ENCODE results near the gene AKR1B15. TPM values are rescaled to one million over a fixed set of nuclear protein-coding genes. Genes with fewer than 3 reads are reported as not detected.

AKR1B15 gene
- total and polyA plus RNA-seq, 2 of the 4 experiments (the other 2 are of a cell fraction): not detected

DNA sequence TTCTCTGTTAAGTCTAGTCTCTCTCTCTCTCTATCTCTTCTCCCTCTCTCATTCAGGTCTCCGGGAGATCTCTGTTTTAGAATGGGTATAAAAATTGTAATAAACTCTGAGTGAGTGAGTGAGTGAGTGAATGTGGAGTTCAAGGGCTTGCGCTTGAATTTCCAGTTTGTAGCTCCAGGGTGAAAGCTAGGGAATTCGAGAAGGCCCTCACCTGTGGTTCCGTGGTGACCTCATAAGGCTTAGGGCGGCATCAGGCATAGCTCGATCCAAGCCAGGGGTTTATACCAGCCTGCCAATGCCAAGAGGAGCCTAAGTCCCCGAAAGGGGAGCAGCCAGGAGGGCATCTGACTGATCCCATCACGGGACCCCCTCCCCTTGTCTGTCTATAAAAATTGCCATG is 456 bp downstream of the AKR1B15 start:
- Histone ChIP-seq H3K4me3 (ENCODE audit: insufficient read depth, low read depth, low read length) (no peak overlapping the region), H2BK120ac (ENCODE audit: low read depth, low read length) (no peak overlapping the region), H3K9me3 (ENCODE audit: control insufficient read depth, insufficient read depth, low read length) (no peaks in the 10 kb centered on the region), H3K56ac (ENCODE audit: extremely low read depth, insufficient read depth, low read length) (no peak overlapping the region), H3K4ac (ENCODE audit: low read depth, low read length) (no peak overlapping the region), H4K5ac (ENCODE audit: low read depth, low read length) (no peak overlapping the region), H2AK9ac (replicated peaks; ENCODE audit: low read depth, low read length, poor library complexity) (no peak overlapping the region), H4K20me1 (ENCODE audit: insufficient read depth, low read length) (no peaks in the 10 kb centered on the region), H2BK20ac (ENCODE audit: low read depth, low read length) (no peak overlapping the region), H3K4me1 (ENCODE audit: control insufficient read depth, insufficient read depth, low read length) (no peaks in the 10 kb centered on the region), H2AFZ (replicated peaks; ENCODE audit: low read length, poor library complexity) (no peak overlapping the region), H3K9me1 (ENCODE audit: insufficient read depth, low read length) (no peaks in the 10 kb centered on the region), H3K9ac (ENCODE audit: low read depth, low read length) (no peak overlapping the region), H3K79me1 (ENCODE audit: low read depth in 1 of 2, low read length in 2 of 2) (no peaks in the 10 kb centered on the region), H3K14ac (replicated peaks; ENCODE audit: low read depth, low read length) (no peak overlapping the region), H4K8ac (ENCODE audit: low read depth in 2 of 2, low read length in 2 of 2) (no peak overlapping the region), H3K36me3 (ENCODE audit: control insufficient read depth, insufficient read depth, low read length) (no peaks in the 10 kb centered on the region), H2BK5ac (ENCODE audit: low read depth, low read length, poor library complexity, severe bottlenecking) (no peak overlapping the region), H3K23ac (ENCODE audit: low read depth, low read length) (no peak overlapping the region), H2AK5ac (ENCODE audit: low read depth, low read length) (no peak overlapping the region), H3K18ac (ENCODE audit: low read depth, low read length) (no peak overlapping the region), H2BK15ac (ENCODE audit: low read depth, low read length) (no peak overlapping the region), H3K27ac (ENCODE audit: insufficient read depth, low read length) (no peak overlapping the region), H4K91ac (ENCODE audit: insufficient read depth, low read depth, low read length) (no peak overlapping the region), H3K27me3 (ENCODE audit: control insufficient read depth, insufficient read depth, low read length) (peaks cover 23% of the 10 kb centered on the region), H3K4me2 (ENCODE audit: low read depth, low read length) (no peak overlapping the region)
- in situ Hi-C loops (cut with MboI; ENCODE audit: low sequenced_read_pairs) (no loop called here), intact Hi-C loops (cut with micrococcal nuclease) (no loop called here), dilution Hi-C loops (cut with HindIII; ENCODE audit: low sequenced_read_pairs, unreplicated experiment) (no loop called here)
- ATAC-seq (ENCODE audit: low read depth): no peak
- DNase-seq: no peak
- ChIA-PET POLR2A (ENCODE audit: unreplicated experiment) (no interaction called here), CTCF (no interaction called here)
- no TSS peak for BruUV-seq (replicated peaks)
- WGBS, 2 experiments (ENCODE audit: extremely low coverage in 2 of 2, insufficient read length in 1 of 2): 91% methylated on average over 4 of the region's 8 CpGs; no CpG with 5 or more reads in 1 of the 2 experiments
- TF ChIP-seq POLR2A (IDR thresholded peaks at IDR 0.05; ENCODE audit: low read depth, low read length): no peak
- no peak for TF ChIP-seq SMC3 (IDR thresholded peaks at IDR 0.05; ENCODE audit: low read depth, low read length)
- TF ChIP-seq CHD1 (IDR thresholded peaks at IDR 0.05; ENCODE audit: low read depth, low read length): no peak
- no peak for TF ChIP-seq NFE2L2 (IDR thresholded peaks at IDR 0.05; ENCODE audit: low read depth, low read length)
